SK-N-SH treated with all-trans-retinoic acid at 6 μM for 48 hours (cell line): ENCODE results near the gene CTR9.

Experiments
- ATAC-seq: fragments of 200-7000 bp; cut with Tn5 transposase; 3 replicates; pipeline ENCODE4 v1.9.1; 2020; ENCODE audit warnings: mild to moderate bottlenecking, moderate library complexity
- BACH2 ChIP-seq: fragments of 250-450 bp; sonication (Bioruptor Pico); IDR thresholded peaks from 2 replicates; pipeline ENCODE4 v1.9.0; 2021; ENCODE audit warnings: mild to moderate bottlenecking, borderline replicate concordance
- CSDC2 ChIP-seq: fragments of 250-450 bp; sonication (Bioruptor Pico); IDR thresholded peaks from 2 replicates; pipeline ENCODE4 v1.5.0; 2020; ENCODE audit warnings: mild to moderate bottlenecking, moderate library complexity
- CSRNP3 ChIP-seq: fragments of 250-450 bp; sonication (Bioruptor Pico); IDR thresholded peaks from 2 replicates; pipeline ENCODE4 v1.5.1; 2021; ENCODE audit warnings: mild to moderate bottlenecking, moderate library complexity
- ESRRG ChIP-seq: fragments of 250-450 bp; sonication (Bioruptor Pico); IDR thresholded peaks from 2 replicates; pipeline ENCODE4 v1.6.1; 2021; ENCODE audit warnings: mild to moderate bottlenecking
- ISL1 ChIP-seq: fragments of 250-450 bp; sonication (Bioruptor Pico); IDR thresholded peaks from 2 replicates; pipeline ENCODE4 v2.1.2; 2022; ENCODE audit warnings: mild to moderate bottlenecking, moderate library complexity
- PATZ1 ChIP-seq: fragments of 250-450 bp; sonication (Bioruptor Pico); IDR thresholded peaks from 2 replicates; pipeline ENCODE4 v1.8.0; 2020; ENCODE audit warnings: mild to moderate bottlenecking, moderate library complexity, borderline replicate concordance
- POU6F1 ChIP-seq: fragments of 250-450 bp; sonication (Bioruptor Pico); IDR thresholded peaks from 2 replicates; pipeline ENCODE4 v1.8.0; 2021; ENCODE audit warnings: low read depth, mild to moderate bottlenecking, moderate library complexity, borderline replicate concordance
- PPARA ChIP-seq: fragments of 250-450 bp; sonication (Bioruptor Pico); IDR thresholded peaks from 2 replicates; pipeline ENCODE4 v1.5.0; 2020; ENCODE audit warnings: mild to moderate bottlenecking, borderline replicate concordance
- RARB ChIP-seq: fragments of 250-450 bp; sonication (Bioruptor Pico); IDR thresholded peaks from 2 replicates; pipeline ENCODE4 v1.8.0; 2021; ENCODE audit warnings: mild to moderate bottlenecking, moderate library complexity
- SNAI2 ChIP-seq: fragments of 250-450 bp; sonication (Bioruptor Pico); IDR thresholded peaks from 2 replicates; pipeline ENCODE4 v1.5.0; 2020; ENCODE audit warnings: mild to moderate bottlenecking, moderate library complexity
- TCF4 ChIP-seq: fragments of 250-450 bp; sonication (Bioruptor Pico); IDR thresholded peaks from 2 replicates; pipeline ENCODE4 v1.8.0; 2021; ENCODE audit warnings: mild to moderate bottlenecking, moderate library complexity, borderline replicate concordance
- TOX ChIP-seq: fragments of 250-450 bp; sonication (Bioruptor Pico); IDR thresholded peaks from 2 replicates; pipeline ENCODE4 v1.8.0; 2021; ENCODE audit warnings: mild to moderate bottlenecking, moderate library complexity, borderline replicate concordance
- TSHZ2 ChIP-seq: fragments of 250-450 bp; sonication (Bioruptor Pico); IDR thresholded peaks from 2 replicates; pipeline ENCODE4 v1.5.0; 2020; ENCODE audit warnings: mild to moderate bottlenecking, moderate library complexity
- ZC3H10 ChIP-seq: fragments of 250-450 bp; sonication (Bioruptor Pico); IDR thresholded peaks from 2 replicates; pipeline ENCODE4 v1.5.1; 2021; ENCODE audit warnings: mild to moderate bottlenecking, moderate library complexity
- ZFP3 ChIP-seq: fragments of 250-450 bp; sonication (Bioruptor Pico); IDR thresholded peaks from 2 replicates; pipeline ENCODE4 v1.5.0; 2020; ENCODE audit warnings: mild to moderate bottlenecking, moderate library complexity
- ZFP30 ChIP-seq: fragments of 450-650 bp; formaldehyde crosslinking; IDR thresholded peaks from 2 replicates; pipeline ENCODE4 v1.5.0; 2022; ENCODE audit warnings: mild to moderate bottlenecking, moderate library complexity
- ZNF565 ChIP-seq: fragments of 450-650 bp; formaldehyde crosslinking; conservative IDR thresholded peaks from 2 replicates; pipeline ENCODE4 v1.5.0; 2020; ENCODE audit warnings: low read depth, mild to moderate bottlenecking, moderate library complexity
- ZNF70 ChIP-seq: fragments of 450-650 bp; formaldehyde crosslinking; IDR thresholded peaks from 2 replicates; pipeline ENCODE4 v1.5.0; 2020; ENCODE audit warnings: mild to moderate bottlenecking, moderate library complexity

Gene CTR9

GRCh38 chr11:10731064-10731680 lies 19.9 kb upstream of the CTR9 start:
- no peak for TF ChIP-seq TOX (CRISPR knock-in tag)
- no peak for TF ChIP-seq ZFP30 (CRISPR knock-in tag)
- TF ChIP-seq ISL1 = no peak
- no peak for TF ChIP-seq CSRNP3 (CRISPR knock-in tag)
- TF ChIP-seq TCF4 (CRISPR knock-in tag) = no peak
- TF ChIP-seq POU6F1 (CRISPR knock-in tag) = no peak
- TF ChIP-seq PPARA = no peak
- no peak for TF ChIP-seq SNAI2
- no peak for TF ChIP-seq BACH2
- no peak for TF ChIP-seq ESRRG (CRISPR knock-in tag)
- TF ChIP-seq RARB (CRISPR knock-in tag) = no peak
- no peak for TF ChIP-seq PATZ1 (CRISPR knock-in tag)
- TF ChIP-seq CSDC2 (CRISPR knock-in tag) = no peak
- ATAC-seq = no peak

GRCh38 chr11:10735481-10736475 lies 15.3 kb upstream of the CTR9 start:
- ATAC-seq = peak; percentile 100
- no peak for TF ChIP-seq TOX (CRISPR knock-in tag)
- TF ChIP-seq BACH2 = no peak
- no peak for TF ChIP-seq POU6F1 (CRISPR knock-in tag)
- TF ChIP-seq TSHZ2 (CRISPR knock-in tag) = no peak
- TF ChIP-seq SNAI2 = no peak
- no peak for TF ChIP-seq CSDC2 (CRISPR knock-in tag)
- no peak for TF ChIP-seq ZC3H10
- no peak for TF ChIP-seq PATZ1 (CRISPR knock-in tag)
- no peak for TF ChIP-seq ZFP30 (CRISPR knock-in tag)
- TF ChIP-seq PPARA = no peak
- no peak for TF ChIP-seq ZNF565 (CRISPR knock-in tag)
- TF ChIP-seq ZFP3 = no peak
- no peak for TF ChIP-seq ZNF70
- no peak for TF ChIP-seq RARB (CRISPR knock-in tag)
- TF ChIP-seq, all 23 proteins: peak for 0
